C4-2B (cell line): ENCODE results near the gene RAPGEF1.
A peak's percentile ranks its signal among the peaks of the same experiment; 100 is the strongest.

Experiments used
- H3K27ac ChIP-seq: fragments of 450-650 bp; 2 replicates; pipeline ENCODE4 v1.5.1; 2017
- CTCF ChIP-seq: fragments of 450-650 bp; conservative IDR thresholded peaks from 2 replicates; pipeline ENCODE4 v1.5.1; 2017; ENCODE audit warnings: mild to moderate bottlenecking
- ZFX ChIP-seq: fragments of 450-650 bp; IDR thresholded peaks from 2 replicates; pipeline ENCODE4 v1.6.1; 2017

RAPGEF1 gene

GRCh38 chr9:131539223-131539923, 200.5 kb downstream of the RAPGEF1 start:
- TF ChIP-seq ZFX (no peak), CTCF (no peak)
- H3K27ac ChIP-seq, result no peak overlapping the region

- no peak overlapping the region for H3K27ac ChIP-seq
- no peak for TF ChIP-seq CTCF
- no peak for TF ChIP-seq ZFX
These were observed 201.9 kb downstream of the RAPGEF1 start for GRCh38 chr9:131537946-131538345.

GRCh38 chr9:131534721-131535237, 205.1 kb downstream of the RAPGEF1 start:
- TF ChIP-seq CTCF, result no peak
- no peak for TF ChIP-seq ZFX
- no peak overlapping the region for H3K27ac ChIP-seq

GRCh38 chr9:131530920-131531832, 208.7 kb downstream of the RAPGEF1 start, which contains the start of gene UCK1:
Gene UCK1 (minus strand): TSS chr9:131531263. CDS start chr9:131531174, 89 bp downstream.
- peak within 1 kb of the TSS; percentile 86 for H3K27ac ChIP-seq
- TF ChIP-seq CTCF (no peak), ZFX (peak; percentile 76)

- H3K27ac ChIP-seq, result peak overlapping the region; percentile 86
- no peak for TF ChIP-seq CTCF
- TF ChIP-seq ZFX, result no peak
These were observed 209.3 kb downstream of the RAPGEF1 start for GRCh38 chr9:131530546-131530919.

GRCh38 chr9:131529597-131530545, 210.0 kb downstream of the RAPGEF1 start:
- H3K27ac ChIP-seq, result peak overlapping the region; percentile 86
- TF ChIP-seq ZFX (no peak), CTCF (no peak)
